Measurements from ENCODE around the gene HOXA5.

HOXA5 gene

DNA sequence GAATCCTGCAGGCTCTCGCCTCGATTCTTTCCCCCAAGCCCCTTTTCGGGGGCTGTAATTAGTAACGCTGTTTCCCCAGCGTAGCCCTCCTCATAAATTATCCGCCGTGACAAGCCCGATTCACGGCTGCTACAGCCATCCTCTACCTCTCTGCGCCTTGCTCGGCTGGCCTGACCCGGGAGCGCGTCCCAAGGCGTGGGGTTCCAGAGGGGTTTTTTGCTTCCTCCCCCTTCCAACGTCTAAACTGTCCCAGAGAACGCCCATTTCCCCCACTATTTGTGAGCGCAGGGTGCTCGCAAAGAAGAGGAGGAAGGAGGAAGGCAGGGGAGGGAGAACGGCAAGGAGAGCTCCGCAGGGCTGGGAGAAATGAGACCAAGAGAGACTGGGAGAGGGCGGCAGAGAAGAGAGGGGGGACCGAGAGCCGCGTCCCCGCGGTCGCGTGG is 880 bp downstream of the HOXA5 start:
- no peak for TF ChIP-seq CTCF (IDR thresholded peaks at IDR 0.05; ENCODE audit: poor library complexity, severe bottlenecking)
- H3K4me1 ChIP-seq (ENCODE audit: insufficient read depth, poor library complexity, severe bottlenecking) = peaks cover 9% of the 10 kb centered on the region
- peak overlapping the region; percentile 85 for H3K27ac ChIP-seq (ENCODE audit: poor library complexity, severe bottlenecking)
- H3K36me3 ChIP-seq (ENCODE audit: low read depth) = peaks cover 3% of the 10 kb centered on the region; the same call in 1 of the 2 replicates
- ATAC-seq (ENCODE audit: low read depth) (peak; percentile 6), DNase-seq (ENCODE audit: low spot score) (no peak)
- no peaks in the 10 kb centered on the region for H3K27me3 ChIP-seq (ENCODE audit: insufficient read depth, poor library complexity, severe bottlenecking)
- peak overlapping the region; percentile 64 for H3K4me3 ChIP-seq (ENCODE audit: severe bottlenecking)
- no peaks in the 10 kb centered on the region for H3K9me3 ChIP-seq (ENCODE audit: severe bottlenecking)

DNA sequence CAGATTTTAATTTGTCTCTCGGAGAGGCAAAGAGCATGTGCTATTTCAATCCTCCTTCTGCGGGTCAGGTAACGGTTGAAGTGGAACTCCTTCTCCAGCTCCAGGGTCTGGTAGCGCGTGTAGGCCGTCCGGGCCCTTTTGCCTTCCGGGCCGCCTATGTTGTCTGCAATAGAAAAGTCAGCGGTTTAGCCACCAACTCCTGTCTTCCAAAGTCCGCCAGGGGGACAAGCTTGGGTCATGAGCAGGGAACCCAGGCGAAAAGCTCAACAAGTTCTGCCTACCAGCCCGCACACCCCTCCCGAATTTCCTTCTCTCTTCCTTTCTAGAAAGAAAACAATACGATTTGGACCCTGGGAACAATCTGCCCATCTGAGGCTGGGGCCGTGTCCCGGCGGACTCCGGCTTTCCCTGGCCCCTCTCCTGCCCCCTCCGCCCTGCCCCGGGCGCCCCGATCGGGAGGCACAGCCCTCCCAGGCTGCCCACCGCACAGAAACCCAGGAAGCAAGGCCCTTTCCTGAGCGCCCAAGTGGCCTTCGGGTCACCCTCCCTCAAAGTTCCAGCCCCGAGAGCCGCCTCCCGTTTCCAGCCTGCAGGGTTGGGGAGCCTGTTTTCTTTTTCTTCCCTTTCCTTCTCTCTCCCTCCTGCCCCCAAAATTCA is 1.4 kb downstream of the HOXA5 start:
- H3K9me3 ChIP-seq (ENCODE audit: severe bottlenecking) = no peaks in the 10 kb centered on the region
- peaks cover 3% of the 10 kb centered on the region; the same call in 1 of the 2 replicates for H3K36me3 ChIP-seq (ENCODE audit: low read depth)
- peaks cover 5% of the 10 kb centered on the region for H3K4me1 ChIP-seq (ENCODE audit: insufficient read depth, poor library complexity, severe bottlenecking)
- TF ChIP-seq CTCF (IDR thresholded peaks at IDR 0.05; ENCODE audit: poor library complexity, severe bottlenecking) = peak; percentile 12
- H3K4me3 ChIP-seq (ENCODE audit: severe bottlenecking) = peak overlapping the region; percentile 64
- ATAC-seq (ENCODE audit: low read depth) (no peak), DNase-seq (ENCODE audit: low spot score) (no peak)
- H3K27ac ChIP-seq (ENCODE audit: poor library complexity, severe bottlenecking) = peak overlapping the region; percentile 85
- H3K27me3 ChIP-seq (ENCODE audit: insufficient read depth, poor library complexity, severe bottlenecking) = no peaks in the 10 kb centered on the region

DNA sequence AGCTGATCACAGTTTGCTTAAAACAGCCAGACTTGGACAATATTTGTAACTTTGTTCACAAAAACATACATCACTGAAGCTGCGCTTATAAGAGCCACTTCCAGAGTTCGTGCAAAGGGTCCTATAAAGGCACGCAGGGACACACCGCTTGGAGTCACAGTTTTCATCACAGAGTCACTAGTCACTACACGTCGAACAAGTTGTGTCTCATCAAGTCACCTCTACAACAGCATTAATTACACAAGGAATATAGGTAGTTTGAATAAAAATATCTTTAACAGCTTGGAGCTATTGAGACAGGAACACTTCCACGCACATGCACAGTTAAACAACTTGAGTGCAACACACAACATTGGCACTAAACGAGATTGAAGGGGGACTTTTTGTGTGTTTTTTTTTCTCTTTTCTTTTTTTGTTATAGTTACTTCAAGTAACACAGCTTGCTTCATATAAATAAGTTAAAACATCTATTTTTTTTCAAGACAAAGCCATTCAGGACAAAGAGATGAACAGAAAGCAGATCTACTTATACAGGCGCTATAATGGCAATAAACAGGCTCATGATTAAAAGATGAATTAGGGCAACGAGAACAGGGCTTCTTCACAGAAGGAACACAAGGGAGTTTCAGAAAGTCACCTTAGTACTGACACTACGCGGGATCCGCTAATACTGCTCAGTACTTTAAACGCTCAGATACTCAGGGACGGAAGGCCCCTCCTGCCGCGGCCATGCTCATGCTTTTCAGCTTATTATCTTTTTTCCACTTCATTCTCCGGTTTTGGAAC is 2.2 kb downstream of the HOXA5 start:
- no peak for TF ChIP-seq CTCF (IDR thresholded peaks at IDR 0.05; ENCODE audit: poor library complexity, severe bottlenecking)
- no peaks in the 10 kb centered on the region for H3K9me3 ChIP-seq (ENCODE audit: severe bottlenecking)
- ATAC-seq (ENCODE audit: low read depth) (no peak), DNase-seq (ENCODE audit: low spot score) (no peak)
- peaks cover under 1% of the 10 kb centered on the region for H3K4me1 ChIP-seq (ENCODE audit: insufficient read depth, poor library complexity, severe bottlenecking)
- no peaks in the 10 kb centered on the region for H3K27me3 ChIP-seq (ENCODE audit: insufficient read depth, poor library complexity, severe bottlenecking)
- peaks cover 3% of the 10 kb centered on the region; the same call in 1 of the 2 replicates for H3K36me3 ChIP-seq (ENCODE audit: low read depth)
- peak overlapping the region; percentile 85 for H3K27ac ChIP-seq (ENCODE audit: poor library complexity, severe bottlenecking)
- H3K4me3 ChIP-seq (ENCODE audit: severe bottlenecking) = peak overlapping the region; percentile 64

DNA sequence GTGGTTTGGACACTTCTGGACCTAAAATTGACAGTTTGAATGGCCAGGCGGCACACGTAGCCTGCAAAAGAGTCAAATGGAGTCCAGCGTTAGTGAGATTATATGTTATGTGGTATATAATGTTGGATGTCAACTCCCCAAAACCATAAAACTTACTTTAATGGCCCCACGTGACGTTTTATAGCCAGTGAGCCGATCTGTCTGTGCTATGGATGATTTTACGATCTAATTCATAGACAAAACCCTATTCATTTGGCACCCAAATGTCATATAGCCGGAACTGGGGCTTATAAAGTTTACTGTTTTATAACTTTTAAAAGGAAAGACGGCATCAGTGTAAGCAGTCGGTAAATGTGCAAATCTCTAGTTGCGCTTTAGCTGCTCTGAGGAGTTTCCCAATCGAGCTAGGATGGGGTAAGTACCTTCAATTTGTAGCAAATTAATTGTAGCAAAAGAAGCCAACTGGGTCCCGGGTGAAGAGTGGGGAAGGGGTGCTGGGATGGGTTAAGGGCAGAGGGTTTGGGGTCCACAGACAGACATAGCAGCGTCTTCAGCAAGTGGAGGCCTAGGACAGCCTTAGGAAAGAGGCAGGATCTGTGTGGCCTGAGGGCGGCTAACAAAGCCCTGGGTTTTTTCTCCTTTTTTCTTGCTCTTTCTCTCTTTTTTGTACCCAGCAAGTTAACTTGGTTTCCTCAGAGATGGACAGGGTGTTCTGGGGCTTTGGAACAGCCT is 3.2 kb downstream of the HOXA5 start:
- H3K4me1 ChIP-seq (ENCODE audit: insufficient read depth, poor library complexity, severe bottlenecking) = peaks cover 10% of the 10 kb centered on the region
- DNase-seq (ENCODE audit: low spot score) (no peak), ATAC-seq (ENCODE audit: low read depth) (no peak)
- peaks cover 3% of the 10 kb centered on the region; the same call in 1 of the 2 replicates for H3K36me3 ChIP-seq (ENCODE audit: low read depth)
- peak overlapping the region; percentile 23 for H3K4me3 ChIP-seq (ENCODE audit: severe bottlenecking)
- no peaks in the 10 kb centered on the region for H3K9me3 ChIP-seq (ENCODE audit: severe bottlenecking)
- H3K27ac ChIP-seq (ENCODE audit: poor library complexity, severe bottlenecking) = peak overlapping the region; percentile 85
- TF ChIP-seq CTCF (IDR thresholded peaks at IDR 0.05; ENCODE audit: poor library complexity, severe bottlenecking) = no peak
- no peaks in the 10 kb centered on the region for H3K27me3 ChIP-seq (ENCODE audit: insufficient read depth, poor library complexity, severe bottlenecking)
